ENCODE measurements around the gene ADAR. TPM values are rescaled to one million over a fixed set of nuclear protein-coding genes. Genes with fewer than 3 reads are reported as not detected.

Gene ADAR
- total RNA-seq, 1 donor from 2014 or later: 65.3 TPM

DNA sequence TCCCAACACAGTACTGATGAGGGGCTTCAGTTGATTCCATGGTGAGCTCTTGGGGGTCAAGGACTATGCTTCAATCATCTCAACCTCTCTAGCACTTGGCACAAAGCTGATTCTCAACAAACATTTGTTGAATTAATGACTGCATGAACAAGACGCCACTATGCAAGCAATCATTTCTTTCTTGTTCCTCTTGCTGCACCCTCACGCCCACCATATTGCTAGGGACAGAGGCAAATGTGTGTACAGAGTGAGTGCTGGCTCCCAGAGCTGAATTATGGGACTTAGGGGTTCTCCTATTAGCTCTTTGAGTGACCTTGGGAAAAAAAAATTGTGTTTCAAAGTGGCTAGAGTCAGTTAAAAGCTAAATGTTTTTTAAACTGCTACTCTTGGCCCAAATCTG is 2.5 kb downstream of the ADAR start:
- TF ChIP-seq, protein P1, sequence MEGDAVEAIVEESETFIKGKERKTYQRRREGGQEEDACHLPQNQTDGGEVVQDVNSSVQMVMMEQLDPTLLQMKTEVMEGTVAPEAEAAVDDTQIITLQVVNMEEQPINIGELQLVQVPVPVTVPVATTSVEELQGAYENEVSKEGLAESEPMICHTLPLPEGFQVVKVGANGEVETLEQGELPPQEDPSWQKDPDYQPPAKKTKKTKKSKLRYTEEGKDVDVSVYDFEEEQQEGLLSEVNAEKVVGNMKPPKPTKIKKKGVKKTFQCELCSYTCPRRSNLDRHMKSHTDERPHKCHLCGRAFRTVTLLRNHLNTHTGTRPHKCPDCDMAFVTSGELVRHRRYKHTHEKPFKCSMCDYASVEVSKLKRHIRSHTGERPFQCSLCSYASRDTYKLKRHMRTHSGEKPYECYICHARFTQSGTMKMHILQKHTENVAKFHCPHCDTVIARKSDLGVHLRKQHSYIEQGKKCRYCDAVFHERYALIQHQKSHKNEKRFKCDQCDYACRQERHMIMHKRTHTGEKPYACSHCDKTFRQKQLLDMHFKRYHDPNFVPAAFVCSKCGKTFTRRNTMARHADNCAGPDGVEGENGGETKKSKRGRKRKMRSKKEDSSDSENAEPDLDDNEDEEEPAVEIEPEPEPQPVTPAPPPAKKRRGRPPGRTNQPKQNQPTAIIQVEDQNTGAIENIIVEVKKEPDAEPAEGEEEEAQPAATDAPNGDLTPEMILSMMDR (IDR thresholded peaks at IDR 0.05): no peak
- Histone ChIP-seq H3K4me1 (peaks cover 4 to 27% of the 10 kb centered on the region in 2 donors), H3K36me3 (peaks cover 16 to 22% of the 10 kb centered on the region in 2 donors), H3K27ac (no peak overlapping the region), H3K9me3 (no peaks in the 10 kb centered on the region), H3K4me3 (no peak overlapping the region), H3K27me3 (no peaks in the 10 kb centered on the region)
- intact Hi-C loops (cut with DNase I): no loop called here
- no peak for DNase-seq (ENCODE audit: low spot score in 2 of 2)

- Histone ChIP-seq H3K27me3 (no peaks in the 10 kb centered on the region), H3K27ac (no peak overlapping the region), H3K4me3 (no peak overlapping the region), H3K4me1 (peaks cover 10 to 35% of the 10 kb centered on the region in 2 donors), H3K9me3 (no peaks in the 10 kb centered on the region), H3K36me3 (peaks cover 19 to 27% of the 10 kb centered on the region in 2 donors)
- DNase-seq (ENCODE audit: low spot score in 2 of 2): no peak
- TF ChIP-seq, protein P1 (IDR thresholded peaks at IDR 0.05): no peak
- intact Hi-C loops (cut with DNase I): no loop called here
These were observed 4.7 kb downstream of the ADAR start for GRCh38 chr1:154603317-154603716.

DNA sequence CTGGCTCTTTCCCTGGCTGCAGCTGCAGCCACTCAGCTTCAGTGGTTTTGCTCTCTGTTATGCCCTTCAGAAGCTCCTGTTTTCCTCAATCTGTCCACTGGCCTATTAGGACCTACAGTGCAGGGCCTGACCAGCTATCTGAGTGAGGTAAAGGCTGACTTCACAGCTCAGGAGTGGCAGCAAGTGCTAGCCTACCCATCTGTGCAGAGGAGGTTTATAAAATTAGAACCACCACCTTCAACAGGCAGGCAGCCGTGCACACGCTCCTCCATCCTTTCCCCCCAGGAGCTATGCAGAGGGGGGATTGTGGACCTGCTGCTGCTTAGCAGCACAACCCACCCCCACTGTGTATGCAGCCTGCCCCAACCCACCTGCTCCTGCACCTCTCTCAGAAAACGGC is 8.3 kb downstream of the ADAR start:
- peaks cover 53 to 64% of the 10 kb centered on the region in 2 donors for H3K36me3 ChIP-seq
- no peak for DNase-seq (ENCODE audit: low spot score in 2 of 2)
- no peaks in the 10 kb centered on the region for H3K27me3 ChIP-seq
- intact Hi-C loops (cut with DNase I): no loop called here
- H3K4me3 ChIP-seq: no peak overlapping the region
- H3K27ac ChIP-seq: peak overlapping the region; percentile 71 to 72
- TF ChIP-seq, protein P1 (IDR thresholded peaks at IDR 0.05): no peak
- H3K4me1 ChIP-seq: peaks cover 10 to 23% of the 10 kb centered on the region in 2 donors
- H3K9me3 ChIP-seq: no peaks in the 10 kb centered on the region

DNA sequence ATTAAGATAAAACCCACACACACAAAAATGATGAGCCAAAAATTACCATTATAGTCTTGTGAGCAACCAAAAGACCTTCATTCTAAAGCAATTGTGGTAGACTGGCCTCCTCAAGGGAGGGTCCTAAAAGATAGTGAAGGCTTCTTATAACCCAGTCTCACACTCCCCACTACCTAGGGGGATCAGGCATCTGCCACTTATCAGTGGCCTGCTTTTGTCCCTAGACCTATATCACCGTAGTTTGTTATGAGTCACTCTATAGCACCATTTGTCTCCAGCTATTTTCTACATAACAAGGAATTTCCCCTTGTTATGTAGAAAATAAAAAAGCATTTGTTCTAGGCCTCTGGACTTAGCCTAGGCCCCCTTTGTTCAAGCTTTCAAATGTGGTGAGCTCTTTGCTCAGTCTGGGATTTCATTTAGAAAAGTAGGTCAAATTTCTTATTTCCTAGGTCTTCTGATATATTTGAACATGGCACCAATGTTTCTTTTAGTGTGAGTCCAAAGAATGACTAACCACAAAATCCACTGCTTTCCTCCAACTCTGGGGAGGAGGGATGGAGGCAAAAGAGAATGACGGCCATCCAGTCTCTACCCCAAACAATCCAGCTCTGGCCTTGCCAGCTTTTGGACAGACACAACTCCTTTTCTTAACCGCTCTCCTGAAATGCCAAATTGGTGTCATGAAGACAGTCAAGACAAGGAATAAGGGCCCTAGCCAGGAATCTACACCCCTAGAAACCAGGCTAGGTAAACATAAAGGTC is 8.9 kb downstream of the ADAR start:
- peaks cover 10 to 19% of the 10 kb centered on the region in 2 donors for H3K4me1 ChIP-seq
- H3K27ac ChIP-seq: peak overlapping the region; percentile 71 to 72
- no peaks in the 10 kb centered on the region for H3K27me3 ChIP-seq
- H3K9me3 ChIP-seq: no peaks in the 10 kb centered on the region
- intact Hi-C loops (cut with DNase I): no loop called here
- TF ChIP-seq, protein P1 (IDR thresholded peaks at IDR 0.05): no peak
- DNase-seq (ENCODE audit: low spot score in 2 of 2): no peak
- peaks cover 57 to 70% of the 10 kb centered on the region in 2 donors for H3K36me3 ChIP-seq
- no peak overlapping the region for H3K4me3 ChIP-seq

- no peaks in the 10 kb centered on the region for H3K27me3 ChIP-seq
- H3K4me1 ChIP-seq: peaks cover 7 to 16% of the 10 kb centered on the region in 2 donors
- intact Hi-C loops (cut with DNase I): no loop called here
- TF ChIP-seq, protein P1 (IDR thresholded peaks at IDR 0.05): no peak
- H3K4me3 ChIP-seq: no peak overlapping the region
- no peak overlapping the region for H3K27ac ChIP-seq
- H3K9me3 ChIP-seq: no peaks in the 10 kb centered on the region
- H3K36me3 ChIP-seq: peaks cover 71 to 82% of the 10 kb centered on the region in 2 donors
- DNase-seq (ENCODE audit: low spot score in 2 of 2): no peak
These were observed 12.4 kb downstream of the ADAR start for GRCh38 chr1:154595621-154596020.
